Breast epithelium (tissue), 3 donors: ENCODE data around the gene OCEL1.

Experiments
- POLR2A ChIP-seq: fragments of 450-650 bp; IDR thresholded peaks from one replicate; pipeline ENCODE4 v1.6.1; 2016; ENCODE audit warnings: antibody characterized with exemption, mild to moderate bottlenecking, moderate library complexity
- POLR2AphosphoS5 ChIP-seq, 3 donors: sonication (generic); formaldehyde crosslinking; IDR thresholded peaks; one replicate each; pipeline ENCODE4 v1.6.1; 2017; ENCODE audit warnings: antibody characterized with exemption in 3 of 3
- TF ChIP-seq, protein P1 (sequence below), 3 donors: fragments of 450-650 bp; IDR thresholded peaks; one replicate each; pipeline ENCODE4 v1.5.1; 2016 to 2017; ENCODE audit warnings: antibody characterized with exemption in 3 of 3, mild to moderate bottlenecking in 3 of 3, moderate library complexity in 3 of 3

DNA sequence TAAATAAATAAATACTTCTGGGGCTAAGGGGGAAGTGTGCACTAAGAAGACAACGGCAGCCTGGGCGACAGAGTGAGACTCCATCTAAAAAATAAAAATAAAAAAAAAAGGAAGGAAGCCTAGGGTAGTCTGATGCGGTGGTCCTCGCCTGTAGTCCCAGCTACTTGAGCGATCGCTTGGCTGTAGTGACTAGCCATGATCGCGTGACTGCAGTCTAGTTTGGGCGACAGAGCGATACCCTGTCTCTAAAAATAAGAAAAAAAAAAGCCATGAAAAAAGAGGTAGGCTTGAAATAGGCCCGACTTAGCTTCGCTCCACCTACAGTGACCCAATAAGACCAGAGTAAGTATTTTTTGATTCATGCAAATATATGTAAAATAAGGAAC, 40.6 kb downstream of the OCEL1 start:
- TF ChIP-seq, protein P1, sequence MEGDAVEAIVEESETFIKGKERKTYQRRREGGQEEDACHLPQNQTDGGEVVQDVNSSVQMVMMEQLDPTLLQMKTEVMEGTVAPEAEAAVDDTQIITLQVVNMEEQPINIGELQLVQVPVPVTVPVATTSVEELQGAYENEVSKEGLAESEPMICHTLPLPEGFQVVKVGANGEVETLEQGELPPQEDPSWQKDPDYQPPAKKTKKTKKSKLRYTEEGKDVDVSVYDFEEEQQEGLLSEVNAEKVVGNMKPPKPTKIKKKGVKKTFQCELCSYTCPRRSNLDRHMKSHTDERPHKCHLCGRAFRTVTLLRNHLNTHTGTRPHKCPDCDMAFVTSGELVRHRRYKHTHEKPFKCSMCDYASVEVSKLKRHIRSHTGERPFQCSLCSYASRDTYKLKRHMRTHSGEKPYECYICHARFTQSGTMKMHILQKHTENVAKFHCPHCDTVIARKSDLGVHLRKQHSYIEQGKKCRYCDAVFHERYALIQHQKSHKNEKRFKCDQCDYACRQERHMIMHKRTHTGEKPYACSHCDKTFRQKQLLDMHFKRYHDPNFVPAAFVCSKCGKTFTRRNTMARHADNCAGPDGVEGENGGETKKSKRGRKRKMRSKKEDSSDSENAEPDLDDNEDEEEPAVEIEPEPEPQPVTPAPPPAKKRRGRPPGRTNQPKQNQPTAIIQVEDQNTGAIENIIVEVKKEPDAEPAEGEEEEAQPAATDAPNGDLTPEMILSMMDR (IDR thresholded peaks at IDR 0.05), result no peak
- TF ChIP-seq POLR2A, result no peak
- no peak for TF ChIP-seq POLR2AphosphoS5 (IDR thresholded peaks at IDR 0.05)
